Dendritic cell treated with granulocyte-macrophage colony-stimulating factor and Interleukin-4, amounts not matched to agents 40 ng/mL and 50 ng/mL, for 4 days (primary cell): ENCODE results near the gene NOP58.

ENCODE experiments used
- H3K27ac Mint-ChIP-seq: one replicate; pipeline ENCODE4 v1.8.0; 2022; ENCODE audit warnings: mild to moderate bottlenecking, mixed read lengths
- H3K27me3 Mint-ChIP-seq: one replicate; pipeline ENCODE4 v1.8.0; 2022; ENCODE audit warnings: mild to moderate bottlenecking, mixed read lengths
- H3K36me3 Mint-ChIP-seq: one replicate; pipeline ENCODE4 v1.8.0; 2022; ENCODE audit warnings: low read depth, mixed read lengths
- H3K4me1 Mint-ChIP-seq: one replicate; pipeline ENCODE4 v1.8.0; 2022; ENCODE audit warnings: low read depth, mixed read lengths
- H3K4me3 Mint-ChIP-seq: one replicate; pipeline ENCODE4 v1.8.0; 2022; ENCODE audit warnings: mild to moderate bottlenecking, moderate library complexity, mixed read lengths
- H3K9me3 Mint-ChIP-seq: one replicate; pipeline ENCODE4 v1.8.0; 2022; ENCODE audit warnings: mixed read lengths
- intact Hi-C: fragments of 100-400 bp; cut with micrococcal nuclease; formaldehyde crosslinking; loops from one replicate; pipeline ENCODE4 v1.15.0; 2022

NOP58 gene

DNA sequence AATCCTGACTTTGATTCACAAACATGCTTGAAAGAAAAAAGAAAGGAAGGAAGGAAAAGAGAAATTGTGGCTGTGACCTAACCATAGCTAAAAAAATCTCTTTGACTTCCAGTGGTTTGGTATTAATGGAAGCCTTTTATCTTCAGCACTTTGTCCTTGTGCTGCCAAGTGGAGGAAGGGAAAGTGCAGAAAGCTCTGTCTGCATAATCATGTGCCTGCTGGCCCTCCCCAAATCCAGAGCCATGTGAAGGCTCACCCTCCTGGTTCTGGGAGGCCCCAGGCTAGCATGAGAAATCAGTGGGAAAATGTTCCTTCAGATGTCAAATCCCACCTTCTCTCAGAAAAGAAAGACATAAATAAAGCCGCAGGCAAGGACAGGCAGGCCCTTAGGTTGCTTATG is 62.3 kb downstream of the NOP58 start:
- H3K36me3 Mint-ChIP-seq = peaks cover 14% of the 10 kb centered on the region
- no peaks in the 10 kb centered on the region for H3K27me3 Mint-ChIP-seq
- no peak overlapping the region for H3K27ac Mint-ChIP-seq
- H3K4me1 Mint-ChIP-seq = no peaks in the 10 kb centered on the region
- H3K9me3 Mint-ChIP-seq = no peaks in the 10 kb centered on the region
- intact Hi-C loops = no loop called here
- H3K4me3 Mint-ChIP-seq = no peak overlapping the region

DNA sequence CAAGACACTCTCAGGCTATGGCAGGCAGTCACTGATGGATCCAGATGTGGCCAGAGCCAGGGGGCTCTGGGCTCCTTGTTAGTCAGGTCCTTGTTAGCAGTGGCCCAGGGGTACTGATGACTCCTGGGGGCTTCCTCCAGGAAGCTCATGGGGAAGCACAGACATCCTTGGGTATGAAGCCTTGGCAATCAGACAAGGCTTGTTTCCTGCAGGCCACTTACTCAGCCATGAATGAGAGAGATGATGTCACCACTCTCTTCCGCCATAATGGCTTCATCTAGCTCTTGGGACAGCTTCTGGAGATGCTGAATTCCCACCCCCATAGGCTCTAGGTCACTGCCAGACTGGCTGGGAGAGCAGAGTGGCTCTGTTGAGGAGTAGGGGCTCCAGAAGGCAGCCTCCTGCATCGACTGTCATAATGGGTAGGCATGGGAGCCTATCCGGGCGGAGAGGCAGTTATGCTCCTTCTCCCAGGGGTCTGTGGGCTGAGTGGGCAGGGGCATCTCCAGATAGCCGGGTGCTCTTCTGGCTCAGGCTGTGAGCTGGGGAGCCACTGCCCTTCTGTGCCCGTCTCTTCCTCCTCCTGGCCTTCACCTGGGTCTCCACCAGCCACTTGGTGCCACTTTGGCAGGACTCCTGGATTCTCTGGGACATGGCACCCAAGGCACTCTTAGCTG is 70.4 kb downstream of the NOP58 start:
- no peaks in the 10 kb centered on the region for H3K27me3 Mint-ChIP-seq
- no peaks in the 10 kb centered on the region for H3K36me3 Mint-ChIP-seq
- no peaks in the 10 kb centered on the region for H3K4me1 Mint-ChIP-seq
- intact Hi-C loops = no loop called here
- H3K9me3 Mint-ChIP-seq = no peaks in the 10 kb centered on the region
- H3K27ac Mint-ChIP-seq = no peak overlapping the region
- H3K4me3 Mint-ChIP-seq = no peak overlapping the region

GRCh38 chr2:202337151-202337550 is 71.6 kb downstream of the NOP58 start:
- H3K27ac Mint-ChIP-seq = no peak overlapping the region
- intact Hi-C loops = no loop called here
- H3K27me3 Mint-ChIP-seq = no peaks in the 10 kb centered on the region
- H3K9me3 Mint-ChIP-seq = no peaks in the 10 kb centered on the region
- no peaks in the 10 kb centered on the region for H3K36me3 Mint-ChIP-seq
- H3K4me1 Mint-ChIP-seq = no peaks in the 10 kb centered on the region
- H3K4me3 Mint-ChIP-seq = no peak overlapping the region

GRCh38 chr2:202337706-202338346 is 72.3 kb downstream of the NOP58 start:
- no peaks in the 10 kb centered on the region for H3K4me1 Mint-ChIP-seq
- no peak overlapping the region for H3K27ac Mint-ChIP-seq
- intact Hi-C loops = no loop called here
- H3K27me3 Mint-ChIP-seq = no peaks in the 10 kb centered on the region
- no peaks in the 10 kb centered on the region for H3K36me3 Mint-ChIP-seq
- no peaks in the 10 kb centered on the region for H3K9me3 Mint-ChIP-seq
- H3K4me3 Mint-ChIP-seq = no peak overlapping the region

DNA sequence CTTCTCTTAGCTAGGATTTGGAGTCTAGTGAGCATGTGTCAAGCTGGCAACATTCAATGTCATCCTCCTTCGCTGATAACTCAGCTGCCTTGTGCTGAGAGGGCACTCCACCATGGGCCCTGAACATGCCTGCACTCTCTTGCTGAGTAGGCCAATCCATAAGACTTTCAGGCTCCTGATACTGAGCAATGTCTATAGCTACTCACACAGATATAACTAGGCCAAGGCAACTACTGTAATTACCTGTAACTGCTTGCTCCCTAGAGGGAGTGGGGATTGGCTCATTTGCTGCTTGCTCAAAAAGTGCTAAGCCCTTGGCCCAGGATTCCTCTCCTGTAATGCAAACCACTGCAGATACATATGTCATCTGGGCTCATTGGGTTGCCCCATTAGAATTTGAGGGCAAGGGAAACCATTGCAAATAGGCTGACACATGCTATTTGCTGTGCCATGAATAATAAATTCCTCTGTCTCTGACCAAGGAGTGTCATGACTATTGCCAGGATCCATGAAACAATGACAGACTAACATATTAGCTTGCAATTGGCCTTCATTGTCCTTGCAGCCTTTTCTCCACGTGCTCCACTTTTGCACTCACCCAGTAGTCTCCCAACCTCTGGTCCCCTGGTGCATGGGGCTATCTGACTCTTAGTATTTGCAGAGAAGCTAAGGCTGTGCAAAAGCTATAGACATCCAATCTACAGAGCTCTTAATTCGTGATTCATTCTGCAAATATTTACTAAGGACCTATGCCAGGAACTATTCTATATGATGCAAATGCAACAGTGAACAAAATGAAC is 73.7 kb downstream of the NOP58 start:
- H3K4me1 Mint-ChIP-seq = no peaks in the 10 kb centered on the region
- no peak overlapping the region for H3K4me3 Mint-ChIP-seq
- H3K27me3 Mint-ChIP-seq = no peaks in the 10 kb centered on the region
- intact Hi-C loops = no loop called here
- H3K27ac Mint-ChIP-seq = no peak overlapping the region
- no peaks in the 10 kb centered on the region for H3K9me3 Mint-ChIP-seq
- no peaks in the 10 kb centered on the region for H3K36me3 Mint-ChIP-seq

DNA sequence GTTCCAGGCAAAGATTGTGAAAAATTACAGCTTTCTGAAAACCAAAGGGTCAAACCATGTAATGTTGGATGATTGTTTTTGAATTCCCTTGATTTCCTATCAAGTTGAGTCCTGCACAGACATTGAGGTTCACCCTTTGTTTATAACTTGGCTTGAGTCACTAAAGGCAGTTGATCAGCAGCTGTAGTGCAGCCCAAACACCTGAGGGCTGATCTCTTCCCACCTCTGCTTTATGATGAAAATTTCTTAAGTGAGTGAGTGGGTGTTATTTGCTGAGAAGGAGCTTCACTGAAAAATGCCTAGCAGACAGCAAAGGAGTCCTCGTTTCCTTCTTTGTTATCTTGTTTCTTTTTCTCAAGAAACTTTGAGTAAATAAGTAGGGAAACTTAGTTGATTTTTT is 78.6 kb downstream of the NOP58 start:
- no peak overlapping the region for H3K4me3 Mint-ChIP-seq
- no peaks in the 10 kb centered on the region for H3K27me3 Mint-ChIP-seq
- intact Hi-C loops = no loop called here
- no peaks in the 10 kb centered on the region for H3K9me3 Mint-ChIP-seq
- no peaks in the 10 kb centered on the region for H3K36me3 Mint-ChIP-seq
- H3K27ac Mint-ChIP-seq = no peak overlapping the region
- no peaks in the 10 kb centered on the region for H3K4me1 Mint-ChIP-seq

DNA sequence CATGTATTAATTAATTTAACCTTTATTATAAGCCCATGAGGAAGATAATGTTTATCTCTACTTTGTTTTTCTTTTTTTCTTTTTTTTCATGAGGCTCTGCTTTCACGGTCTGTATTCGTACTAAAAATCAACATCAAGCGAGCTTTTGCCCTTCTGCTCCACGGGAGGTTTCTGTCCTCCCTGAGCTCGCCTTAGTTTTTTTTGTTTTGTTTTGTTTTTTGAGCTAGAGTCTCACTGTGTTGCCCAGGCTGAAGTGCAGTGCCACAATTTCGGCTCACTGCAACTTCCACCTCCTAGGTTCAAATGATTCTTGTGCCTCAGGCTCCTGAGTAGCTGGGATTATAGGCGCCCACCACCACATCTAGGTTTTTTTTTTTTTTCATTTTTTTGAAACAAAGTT is 80.6 kb downstream of the NOP58 start:
- intact Hi-C loops = no loop called here
- H3K27ac Mint-ChIP-seq = no peak overlapping the region
- no peaks in the 10 kb centered on the region for H3K4me1 Mint-ChIP-seq
- H3K27me3 Mint-ChIP-seq = no peaks in the 10 kb centered on the region
- no peaks in the 10 kb centered on the region for H3K36me3 Mint-ChIP-seq
- no peak overlapping the region for H3K4me3 Mint-ChIP-seq
- no peaks in the 10 kb centered on the region for H3K9me3 Mint-ChIP-seq
